NCI-H774 (cell line): Measurements from ENCODE around the gene ZNF611.
A peak's percentile ranks its signal among the peaks of the same experiment; 100 is the strongest.
"Not testable (repeated sequence)": the region's sequence is repeated elsewhere in the genome, so short reads cannot be mapped to it uniquely, and the experiment has no call there.

Source experiments
- DNase-seq: peaks from one replicate; lab custom pipeline; 2025; lab: John Stamatoyannopoulos, UW

The ZNF611 gene

GRCh38 chr19:52715902-52716301 is 18.9 kb downstream of the ZNF611 start:
- DNase-seq, result not testable (repeated sequence)

- not testable (repeated sequence) for DNase-seq
These were observed 19.5 kb downstream of the ZNF611 start for GRCh38 chr19:52715330-52715729.

- not testable (repeated sequence) for DNase-seq
These were observed 21.8 kb downstream of the ZNF611 start for GRCh38 chr19:52713051-52713450.

- DNase-seq, result not testable (repeated sequence)
These were observed 23.2 kb downstream of the ZNF611 start for GRCh38 chr19:52711661-52712060.

- DNase-seq, result no peak
These were observed 24.3 kb downstream of the ZNF611 start for GRCh38 chr19:52710538-52710937.

- not testable (repeated sequence) for DNase-seq
These were observed 29.2 kb downstream of the ZNF611 start for GRCh38 chr19:52705615-52706014.

- no peak for DNase-seq
These were observed 30.9 kb downstream of the ZNF611 start for GRCh38 chr19:52703917-52704316.

- DNase-seq, result no peak
These were observed 34.2 kb downstream of the ZNF611 start for GRCh38 chr19:52700673-52701072.

- not testable (repeated sequence) for DNase-seq
These were observed 35.3 kb downstream of the ZNF611 start for GRCh38 chr19:52699555-52699954.

GRCh38 chr19:52695996-52696395 is 38.8 kb downstream of the ZNF611 start:
- no peak for DNase-seq

GRCh38 chr19:52694921-52695320 is 39.9 kb downstream of the ZNF611 start:
- DNase-seq, result no peak

- not testable (repeated sequence) for DNase-seq
These were observed 40.6 kb downstream of the ZNF611 start for GRCh38 chr19:52694281-52694680.

GRCh38 chr19:52692431-52693008 is 42.3 kb downstream of the ZNF611 start:
- DNase-seq, result no peak

- no peak for DNase-seq
These were observed 43.1 kb downstream of the ZNF611 start for GRCh38 chr19:52691737-52692136.

GRCh38 chr19:52691215-52691610 is 43.6 kb downstream of the ZNF611 start:
- DNase-seq, result no peak

GRCh38 chr19:52690369-52691214 is 44.3 kb downstream of the ZNF611 start:
- DNase-seq, result peak; percentile 87

- DNase-seq, result no peak
These were observed 44.9 kb downstream of the ZNF611 start for GRCh38 chr19:52689843-52690368.

- not testable (repeated sequence) for DNase-seq
These were observed 45.7 kb downstream of the ZNF611 start for GRCh38 chr19:52688925-52689796.

- no peak for DNase-seq
These were observed 46.5 kb downstream of the ZNF611 start for GRCh38 chr19:52688335-52688734.

- no peak for DNase-seq
These were observed 47.2 kb downstream of the ZNF611 start for GRCh38 chr19:52687684-52688083.

GRCh38 chr19:52685811-52686210 is 49.0 kb downstream of the ZNF611 start:
- no peak for DNase-seq

- not testable (repeated sequence) for DNase-seq
These were observed 53.6 kb downstream of the ZNF611 start for GRCh38 chr19:52681216-52681615.
